NCI-H460 (cell line): Measurements from ENCODE around the gene CFAP251. TPM values are rescaled to one million over a fixed set of nuclear protein-coding genes. Genes with fewer than 3 reads are reported as not detected.
"Not testable (repeated sequence)": the region's sequence is repeated elsewhere in the genome, so short reads cannot be mapped to it uniquely, and the experiment has no call there.

Experiments
- DNase-seq: peaks from one replicate; pipeline ENCODE4 v3.0.0-alpha.2; 2016; ENCODE audit warnings: low read depth; ENCODE audit errors: extremely low read depth
- total RNA-seq: library from RNA; depleted of rRNA; stranded (reverse); fragments of >200 nt; shearing (Covaris generic); gene quantifications from 2 replicates; pipeline ENCODE4 v1.2.3, GENCODE V29; 2014

CFAP251 gene
- total RNA-seq, 1 experiment from 2014 or later: 4.9 TPM

DNA sequence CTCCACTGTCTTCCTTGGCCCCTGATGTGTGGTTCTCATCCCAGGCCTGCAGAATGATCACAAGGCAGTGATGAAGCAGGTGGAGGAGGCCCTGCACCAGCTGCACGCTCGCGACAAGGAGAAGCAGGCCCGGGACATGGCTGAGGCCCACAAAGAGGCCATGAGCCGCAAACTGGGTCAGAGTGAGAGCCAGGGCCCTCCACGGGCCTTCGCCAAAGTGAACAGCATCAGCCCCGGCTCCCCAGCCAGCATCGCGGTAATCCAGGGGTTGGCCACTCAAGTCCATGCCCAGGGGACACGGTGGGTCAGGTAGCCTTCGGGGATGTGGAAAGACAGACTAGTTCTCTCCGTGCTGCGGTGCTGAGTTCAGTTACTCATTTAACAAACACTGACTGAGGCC lies 18.8 kb upstream of the CFAP251 start:
- DNase-seq: no peak

DNA sequence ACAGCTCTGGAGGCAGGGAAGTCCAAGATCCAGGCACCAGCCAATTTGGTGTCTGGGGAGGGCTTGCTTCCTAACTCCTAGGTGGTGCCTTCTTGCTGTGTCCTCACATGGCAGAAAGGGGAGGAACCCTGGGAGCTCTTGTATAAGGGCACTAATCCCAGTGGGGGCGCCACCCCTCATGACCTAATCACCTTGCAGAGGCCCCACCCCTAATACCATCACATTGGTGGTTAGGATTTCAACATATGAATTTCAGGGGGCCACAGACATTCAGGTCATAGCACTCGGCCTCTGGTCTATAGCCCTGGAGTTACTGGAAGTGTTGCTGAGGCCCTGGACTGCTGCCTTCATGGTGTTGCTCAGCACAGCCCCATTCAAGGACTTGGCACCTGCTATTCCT lies 15.2 kb upstream of the CFAP251 start:
- no peak for DNase-seq

DNA sequence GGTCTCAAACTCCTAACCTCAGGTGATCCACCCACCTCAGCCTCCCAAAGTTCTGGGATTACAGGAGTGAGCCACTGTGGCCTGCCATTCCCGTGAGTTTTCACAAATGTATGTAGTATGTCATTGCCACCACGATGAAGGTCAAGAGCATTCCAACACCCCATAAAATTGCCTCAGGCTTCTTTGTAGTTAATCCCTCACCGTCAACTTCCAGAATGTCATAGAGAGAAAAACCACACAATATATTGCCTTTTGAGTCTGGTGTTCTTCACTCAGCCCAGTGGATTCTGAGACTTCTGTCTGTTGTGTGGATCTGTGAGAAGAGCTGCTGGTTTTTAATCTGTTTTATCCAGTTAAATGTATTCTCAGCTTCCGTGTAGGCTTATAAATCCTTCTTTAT lies 12.6 kb upstream of the CFAP251 start:
- DNase-seq: peak; percentile 41

GRCh38 chr12:121908702-121909101 lies 9.7 kb upstream of the CFAP251 start:
- no peak for DNase-seq

- DNase-seq: no peak
Measured at GRCh38 chr12:121911824-121912585, 6.4 kb upstream of the CFAP251 start.

DNA sequence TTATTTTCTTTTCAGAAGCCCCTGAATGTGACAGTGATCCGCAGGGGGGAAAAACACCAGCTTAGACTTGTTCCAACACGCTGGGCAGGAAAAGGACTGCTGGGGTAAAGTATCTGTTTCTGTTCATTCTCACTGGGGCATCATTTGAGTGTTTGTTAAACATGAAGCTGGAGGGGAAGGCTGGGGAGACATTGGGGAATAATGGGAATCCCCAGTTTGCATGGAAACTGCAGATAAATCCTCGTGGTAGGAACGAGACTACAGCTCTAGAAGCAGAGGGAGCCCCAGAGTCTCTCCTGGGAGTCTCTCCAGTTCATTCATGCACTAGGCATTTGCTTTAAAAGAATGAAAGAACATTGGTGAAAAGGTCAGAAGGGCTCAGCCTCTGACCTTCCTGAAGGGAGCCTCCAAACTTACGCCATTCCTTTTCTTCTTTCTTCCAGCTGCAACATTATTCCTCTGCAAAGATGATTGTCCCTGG lies 2.5 kb upstream of the CFAP251 start:
- no peak for DNase-seq

GRCh38 chr12:121916719-121917118 lies 1.7 kb upstream of the CFAP251 start:
- DNase-seq: peak; percentile 25

- no peak for DNase-seq
Measured at GRCh38 chr12:121918679-121919038, 267 bp downstream of the CFAP251 start.

DNA sequence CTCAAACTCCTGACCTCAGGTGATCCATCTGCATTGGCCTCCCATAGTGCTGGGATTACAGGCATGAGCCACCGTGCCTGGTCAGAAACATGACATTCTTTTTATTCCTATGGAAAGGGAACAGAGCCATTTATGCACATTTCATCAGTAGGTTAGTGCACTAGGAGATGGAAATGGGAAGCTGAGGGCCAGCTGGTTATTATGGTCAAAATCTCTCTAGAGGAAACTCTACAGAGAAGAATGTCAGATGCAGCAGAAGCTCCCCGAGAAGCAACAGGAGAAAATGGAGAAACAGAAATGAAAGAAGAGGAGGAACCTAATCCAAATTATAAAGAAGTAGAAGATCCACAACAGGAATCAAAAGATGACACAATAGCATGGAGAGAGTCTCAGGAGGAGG lies 2.7 kb downstream of the CFAP251 start:
- no peak for DNase-seq

- no peak for DNase-seq
Measured at GRCh38 chr12:121925358-121925695, 6.9 kb downstream of the CFAP251 start.

GRCh38 chr12:121926874-121927706 lies 8.7 kb downstream of the CFAP251 start:
- DNase-seq: no peak

- no peak for DNase-seq
Measured at GRCh38 chr12:121927813-121928212, 9.4 kb downstream of the CFAP251 start.

GRCh38 chr12:121929545-121929944 lies 11.2 kb downstream of the CFAP251 start:
- DNase-seq: not testable (repeated sequence)

DNA sequence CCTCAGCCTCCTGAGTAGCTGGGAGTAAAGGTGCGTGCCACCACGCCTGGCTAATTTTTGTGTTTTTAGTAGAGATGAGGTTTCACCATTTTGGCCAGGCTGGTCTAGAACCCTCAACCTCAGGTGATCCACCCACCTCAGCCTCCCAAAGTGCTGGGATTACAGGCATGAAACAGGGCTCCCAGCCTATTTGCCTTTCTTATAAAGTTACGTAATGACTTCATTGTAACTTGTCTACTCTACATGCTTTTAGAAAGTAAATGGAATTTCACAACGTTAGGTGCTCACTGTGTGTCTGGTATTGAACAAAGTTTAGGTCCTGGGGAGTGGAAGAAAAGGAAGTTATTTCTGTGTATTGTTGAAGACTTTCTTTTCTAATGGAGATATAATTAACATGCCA lies 12.5 kb downstream of the CFAP251 start:
- no peak for DNase-seq

DNA sequence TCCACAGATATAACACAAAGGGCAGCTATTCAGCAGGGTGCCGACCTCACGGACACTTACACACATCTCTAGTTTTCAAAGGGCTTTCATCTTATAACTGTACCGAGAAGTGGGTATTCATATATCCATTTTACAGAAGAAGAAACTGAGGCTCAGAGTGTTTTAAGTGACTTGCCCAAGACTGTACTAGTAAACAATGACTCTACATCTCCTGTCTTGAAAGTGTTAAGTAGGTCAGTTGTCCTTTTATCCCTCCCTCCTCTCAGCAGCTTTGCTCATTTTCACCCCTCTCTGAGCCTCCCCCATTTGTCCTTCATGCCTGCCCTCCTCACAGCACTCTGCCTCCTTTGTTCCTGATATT lies 13.8 kb downstream of the CFAP251 start:
- DNase-seq: no peak

- no peak for DNase-seq
Measured at GRCh38 chr12:121932914-121933521, 14.6 kb downstream of the CFAP251 start.

DNA sequence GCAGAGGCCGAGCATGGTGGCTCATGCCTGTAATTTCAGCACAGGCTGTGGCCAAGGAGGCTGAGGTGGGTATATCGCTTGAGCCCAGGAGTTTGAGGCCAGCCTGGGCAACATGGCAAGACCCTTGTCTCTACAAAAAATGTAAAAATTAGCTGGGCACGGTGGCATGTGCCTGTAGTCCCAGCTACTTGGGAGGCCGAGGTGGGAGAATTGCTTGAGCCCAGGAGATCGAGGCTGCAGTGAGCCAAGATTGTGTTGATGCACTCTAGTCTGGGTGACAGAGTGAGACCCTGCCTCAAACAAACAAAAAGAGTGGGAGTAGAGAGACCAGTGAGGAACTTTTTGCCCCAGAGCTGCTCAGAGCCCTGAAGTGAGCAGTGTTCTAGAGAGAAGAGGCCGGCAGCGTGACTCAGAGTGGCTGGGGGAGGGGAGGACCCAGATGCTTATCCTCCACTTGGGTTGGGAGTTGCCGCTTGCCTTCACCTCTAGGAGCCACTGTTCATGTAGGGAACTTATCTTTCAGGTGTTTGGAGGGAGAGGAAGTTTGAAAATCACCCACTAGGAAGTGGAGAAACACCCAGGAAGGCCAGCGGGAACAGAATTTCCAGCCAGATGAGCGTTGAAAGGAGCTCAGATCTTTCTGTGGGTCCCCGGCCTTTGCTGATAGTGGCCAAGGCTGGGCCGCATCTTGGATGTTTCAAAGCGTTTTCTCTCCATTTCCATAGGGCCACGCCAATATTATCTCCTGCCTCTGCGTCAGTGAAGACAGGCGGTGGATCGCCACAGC lies 15.3 kb downstream of the CFAP251 start:
- no peak for DNase-seq

- no peak for DNase-seq
Measured at GRCh38 chr12:121934309-121934664, 15.9 kb downstream of the CFAP251 start.

GRCh38 chr12:121937654-121938053 lies 19.3 kb downstream of the CFAP251 start:
- no peak for DNase-seq

- DNase-seq: no peak
Measured at GRCh38 chr12:121939186-121939585, 20.8 kb downstream of the CFAP251 start.
